MCF 10A (cell line): ENCODE measurements around the gene PARG. TPM values are rescaled to one million over a fixed set of nuclear protein-coding genes. Genes with fewer than 3 reads are reported as not detected.

ENCODE experiments used
- BruUV-seq: library from RNA; stranded (reverse); fragments of 400-500 nt; replicated peaks from 2 replicates; lab custom pipeline; 2021; lab: Mats Ljungman, UMichigan
- CTCF ChIA-PET: fragments of 300-600 bp; sonication (Branson Sonifier 250); formaldehyde crosslinking; extraction: SDS; loops from one replicate; lab custom pipeline; 2021; ENCODE audit warnings: antibody characterized with exemption, inconsistent platforms; lab: Yijun Ruan, JAX
- POLR2A ChIA-PET: fragments of 300-600, 350-650 bp; sonication (Branson Sonifier 250); formaldehyde crosslinking; extraction: SDS; loops from one replicate; lab custom pipeline; 2020; ENCODE audit warnings: antibody characterized with exemption, inconsistent platforms; lab: Yijun Ruan, JAX
- DNase-seq: peaks from one replicate; pipeline ENCODE4 v3.0.0-alpha.2; 2018; ENCODE audit not compliant: unreplicated experiment
- H3K27ac Mint-ChIP-seq: one replicate; pipeline ENCODE4 v1.8.0; 2022; ENCODE audit warnings: mild to moderate bottlenecking, low read depth, mixed read lengths; ENCODE audit not compliant: unreplicated experiment
- H3K27me3 Mint-ChIP-seq: one replicate; pipeline ENCODE4 v1.8.0; 2022; ENCODE audit warnings: mixed read lengths; ENCODE audit not compliant: insufficient read depth, unreplicated experiment
- H3K36me3 Mint-ChIP-seq: one replicate; pipeline ENCODE4 v1.8.0; 2022; ENCODE audit warnings: mild to moderate bottlenecking, moderate library complexity, mixed read lengths; ENCODE audit not compliant: insufficient read depth, unreplicated experiment
- H3K4me1 Mint-ChIP-seq: one replicate; pipeline ENCODE4 v1.8.0; 2022; ENCODE audit warnings: mixed read lengths; ENCODE audit not compliant: insufficient read depth, unreplicated experiment
- H3K4me3 Mint-ChIP-seq: one replicate; pipeline ENCODE4 v1.8.0; 2022; ENCODE audit warnings: mild to moderate bottlenecking, moderate library complexity, mixed read lengths; ENCODE audit not compliant: unreplicated experiment
- H3K9me3 Mint-ChIP-seq: one replicate; pipeline ENCODE4 v1.8.0; 2022; ENCODE audit warnings: mixed read lengths; ENCODE audit not compliant: unreplicated experiment
- intact Hi-C: fragments of 100-400 bp; cut with micrococcal nuclease; formaldehyde crosslinking; loops from 2 replicates; pipeline ENCODE4 v1.14.1; 2022
- total RNA-seq: library from RNA; stranded (reverse); gene quantifications from 2 replicates; pipeline ENCODE4 v1.2.3, GENCODE V29; 2022
- TF ChIP-seq, protein P1 (sequence below): fragments of 200-600 bp; IDR thresholded peaks from one replicate; pipeline ENCODE4 v1.8.0; 2022; ENCODE audit warnings: antibody characterized with exemption, mild to moderate bottlenecking; ENCODE audit not compliant: unreplicated experiment

PARG gene
- total RNA-seq, 1 experiment from 2014 or later: 29.2 TPM

DNA sequence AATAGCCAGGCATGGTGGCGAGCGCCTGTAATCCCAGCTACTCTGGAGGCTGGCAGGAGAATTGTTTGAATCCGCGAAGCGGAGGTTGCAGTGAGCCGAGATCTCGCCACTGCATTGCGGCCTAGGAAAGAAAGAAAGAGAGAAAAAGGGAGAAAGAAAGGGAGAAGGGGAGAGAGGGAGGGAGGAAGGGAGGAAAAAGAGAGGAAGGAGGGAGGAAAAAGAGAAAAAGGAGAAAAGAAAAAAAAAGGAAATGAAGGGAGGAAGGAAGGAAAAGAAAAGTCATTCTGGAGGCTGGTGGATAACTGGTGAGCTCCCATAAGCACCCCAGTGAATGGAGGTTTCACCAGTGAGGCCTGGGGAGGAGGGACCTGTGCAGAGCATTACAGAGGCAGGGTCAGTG, 172.1 kb downstream of the PARG start:
- H3K27me3 Mint-ChIP-seq: peaks cover 52% of the 10 kb centered on the region
- TF ChIP-seq, protein P1, sequence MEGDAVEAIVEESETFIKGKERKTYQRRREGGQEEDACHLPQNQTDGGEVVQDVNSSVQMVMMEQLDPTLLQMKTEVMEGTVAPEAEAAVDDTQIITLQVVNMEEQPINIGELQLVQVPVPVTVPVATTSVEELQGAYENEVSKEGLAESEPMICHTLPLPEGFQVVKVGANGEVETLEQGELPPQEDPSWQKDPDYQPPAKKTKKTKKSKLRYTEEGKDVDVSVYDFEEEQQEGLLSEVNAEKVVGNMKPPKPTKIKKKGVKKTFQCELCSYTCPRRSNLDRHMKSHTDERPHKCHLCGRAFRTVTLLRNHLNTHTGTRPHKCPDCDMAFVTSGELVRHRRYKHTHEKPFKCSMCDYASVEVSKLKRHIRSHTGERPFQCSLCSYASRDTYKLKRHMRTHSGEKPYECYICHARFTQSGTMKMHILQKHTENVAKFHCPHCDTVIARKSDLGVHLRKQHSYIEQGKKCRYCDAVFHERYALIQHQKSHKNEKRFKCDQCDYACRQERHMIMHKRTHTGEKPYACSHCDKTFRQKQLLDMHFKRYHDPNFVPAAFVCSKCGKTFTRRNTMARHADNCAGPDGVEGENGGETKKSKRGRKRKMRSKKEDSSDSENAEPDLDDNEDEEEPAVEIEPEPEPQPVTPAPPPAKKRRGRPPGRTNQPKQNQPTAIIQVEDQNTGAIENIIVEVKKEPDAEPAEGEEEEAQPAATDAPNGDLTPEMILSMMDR: no peak
- no TSS peak for BruUV-seq
- intact Hi-C loops: loop anchor here (10.0 kb wide), 1 partner anchor 165 kb away; no protein-coding TSS in a partner anchor
- H3K4me1 Mint-ChIP-seq: no peaks in the 10 kb centered on the region
- DNase-seq: no peak
- no peak overlapping the region for H3K27ac Mint-ChIP-seq
- ChIA-PET POLR2A (no interaction called here), CTCF (interaction anchor here (1.5 kb wide), 1 partner anchor 70 kb away, joined by 4 read pairs; no protein-coding TSS in a partner anchor)
- no peaks in the 10 kb centered on the region for H3K36me3 Mint-ChIP-seq
- no peaks in the 10 kb centered on the region for H3K9me3 Mint-ChIP-seq
- H3K4me3 Mint-ChIP-seq: no peak overlapping the region

GRCh38 chr10:49768731-49769130, 173.1 kb downstream of the PARG start:
- TF ChIP-seq, protein P1: no peak
- DNase-seq: no peak
- Mint-ChIP-seq H3K36me3 (no peaks in the 10 kb centered on the region), H3K4me1 (no peaks in the 10 kb centered on the region), H3K4me3 (no peak overlapping the region), H3K9me3 (no peaks in the 10 kb centered on the region), H3K27ac (no peak overlapping the region), H3K27me3 (peaks cover 61% of the 10 kb centered on the region)
- intact Hi-C loops: loop anchor here (10.0 kb wide), 1 partner anchor 164 kb away; no protein-coding TSS in a partner anchor
- ChIA-PET POLR2A (no interaction called here), CTCF (no interaction called here)
- BruUV-seq: no TSS peak

DNA sequence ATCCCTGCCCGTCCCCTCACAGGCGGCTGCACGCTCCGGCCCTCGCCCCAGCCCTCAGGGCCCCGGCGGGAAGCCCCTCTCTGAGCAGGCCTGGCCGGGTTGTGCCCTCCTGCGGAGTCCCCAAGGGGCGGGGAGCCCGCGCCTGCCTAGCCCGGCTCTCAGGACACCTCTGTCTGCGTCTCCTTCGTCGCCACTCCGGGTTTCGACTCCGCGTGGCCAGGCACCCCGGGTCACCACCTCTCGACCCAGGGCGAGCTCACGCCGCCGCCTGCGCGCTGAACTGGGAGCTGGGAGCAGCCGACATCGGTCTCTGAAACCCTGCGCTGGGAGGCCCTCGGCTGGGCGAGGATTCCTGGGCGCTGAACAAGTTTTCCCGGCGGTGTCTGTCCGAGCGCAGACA, 173.5 kb downstream of the PARG start:
- no peak for DNase-seq
- H3K4me1 Mint-ChIP-seq: no peaks in the 10 kb centered on the region
- no TSS peak for BruUV-seq
- intact Hi-C loops: loop anchor here (10.0 kb wide), 1 partner anchor 164 kb away; no protein-coding TSS in a partner anchor
- H3K27me3 Mint-ChIP-seq: peaks cover 64% of the 10 kb centered on the region
- TF ChIP-seq, protein P1: no peak
- H3K27ac Mint-ChIP-seq: no peak overlapping the region
- CTCF ChIA-PET: no interaction called here
- no peaks in the 10 kb centered on the region for H3K9me3 Mint-ChIP-seq
- POLR2A ChIA-PET: no interaction called here
- H3K4me3 Mint-ChIP-seq: no peak overlapping the region
- no peaks in the 10 kb centered on the region for H3K36me3 Mint-ChIP-seq

Other genes starting within 250 kb of the PARG start
- gene OGDHL, start 179.7 kb downstream of the PARG start, total RNA-seq: 0.22 and 0.28 TPM in 2 replicates
- 31.3 and 34.4 TPM in 2 replicates for gene TIMM23B, start within 50 bp of the PARG start, total RNA-seq
- gene AGAP6, start 46.4 kb upstream of the PARG start, total RNA-seq: 18.2 and 18.8 TPM in 2 replicates
- gene WASHC2A, start 125.9 kb upstream of the PARG start, total RNA-seq: 19.3 and 28.0 TPM in 2 replicates